ENCODE measurements around the gene LRRC46.

The LRRC46 gene

GRCh38 chr17:47841488-47842291 lies 10.2 kb downstream of the LRRC46 start:
- no peak for DNase-seq (ENCODE audit: extremely low spot score)
- ChIA-PET CTCF (interaction anchor here (0.9 to 25.0 kb wide), 33 partner anchors 12 to 193 kb away, joined by 3 to 687 read pairs (median 4); partner anchors contain the start of genes CDK5RAP3, KPNB1, LRRC46 and MRPL10), POLR2A (no interaction called here)
- TF ChIP-seq CTCF (IDR thresholded peaks at IDR 0.05; ENCODE audit: control extremely low read depth, extremely low read depth, low read depth, missing control alignments), result no peak

GRCh38 chr17:47843391-47843730 lies 11.9 kb downstream of the LRRC46 start:
- DNase-seq (ENCODE audit: extremely low spot score), result no peak
- TF ChIP-seq CTCF (IDR thresholded peaks at IDR 0.05; ENCODE audit: control extremely low read depth, extremely low read depth, low read depth, missing control alignments), result no peak
- ChIA-PET POLR2A (interaction anchor here (0.5 to 0.7 kb wide), 2 partner anchors 62 to 169 kb away, joined by 3 read pairs; no protein-coding TSS in a partner anchor), CTCF (interaction anchor here (0.7 to 25.0 kb wide), 24 partner anchors 9 to 779 kb away, joined by 3 to 687 read pairs (median 4); partner anchors contain the start of genes CDK5RAP3, LRRC46, MRPL10 and PNPO)

GRCh38 chr17:47844227-47844626 lies 12.8 kb downstream of the LRRC46 start:
- CTCF ChIA-PET, result interaction anchor here (1.0 to 25.0 kb wide), 12 partner anchors 12 to 778 kb away, joined by 3 to 687 read pairs (median 6); partner anchors contain the start of genes CDK5RAP3, LRRC46, MRPL10 and SP2
- DNase-seq (ENCODE audit: extremely low spot score), result no peak
- no peak for TF ChIP-seq CTCF (IDR thresholded peaks at IDR 0.05; ENCODE audit: control extremely low read depth, extremely low read depth, low read depth, missing control alignments)
- POLR2A ChIA-PET, result no interaction called here

- POLR2A ChIA-PET, result no interaction called here
- CTCF ChIA-PET, result interaction anchor here (0.7 to 25.0 kb wide), 16 partner anchors 8 to 777 kb away, joined by 3 to 687 read pairs (median 4); partner anchors contain the start of genes CDK5RAP3, LRRC46, MRPL10 and OSBPL7
- no peak for DNase-seq (ENCODE audit: extremely low spot score)
- no peak for TF ChIP-seq CTCF (IDR thresholded peaks at IDR 0.05; ENCODE audit: control extremely low read depth, extremely low read depth, low read depth, missing control alignments)
These were observed 13.6 kb downstream of the LRRC46 start for GRCh38 chr17:47844814-47845715.

- no peak for TF ChIP-seq CTCF (IDR thresholded peaks at IDR 0.05; ENCODE audit: control extremely low read depth, extremely low read depth, low read depth, missing control alignments)
- ChIA-PET POLR2A (no interaction called here), CTCF (interaction anchor here (0.7 to 25.0 kb wide), 12 partner anchors 8 to 172 kb away, joined by 3 to 687 read pairs (median 5); partner anchors contain the start of genes CDK5RAP3, OSBPL7, PNPO and SP2)
- DNase-seq (ENCODE audit: extremely low spot score), result no peak
These were observed 14.2 kb downstream of the LRRC46 start for GRCh38 chr17:47845716-47846075.

- POLR2A ChIA-PET, result no interaction called here
- TF ChIP-seq CTCF (IDR thresholded peaks at IDR 0.05; ENCODE audit: control extremely low read depth, extremely low read depth, low read depth, missing control alignments), result no peak
- CTCF ChIA-PET, result interaction anchor here (0.8 to 25.0 kb wide), 13 partner anchors 9 to 171 kb away, joined by 3 to 687 read pairs (median 4); partner anchors contain the start of genes SP2 and SP6
- no peak for DNase-seq (ENCODE audit: extremely low spot score)
These were observed 15.4 kb downstream of the LRRC46 start for GRCh38 chr17:47846716-47847340.

Data from GM10248 (cell line).